Adipose tissue (tissue), 3 donors: ENCODE data around the gene EARS2. TPM values are rescaled to one million over a fixed set of nuclear protein-coding genes. Genes with fewer than 3 reads are reported as not detected.

ENCODE experiments used
- H3K27ac ChIP-seq: one replicate; pipeline ENCODE4 v1.5.1; 2013; ENCODE audit warnings: low read depth, low read length
- WGBS, 3 donors: extraction: QIAGEN DNeasy Blood & Tissue Kit; methylation state at CpG; one replicate each; pipeline ENCODE4 v1.1.7; 2013; 5-methylcytosine and 5-hydroxymethylcytosine counted together
- polyA plus RNA-seq, 3 donors: library from polyadenylated mRNA; stranded (reverse); fragments of 200-250 nt; gene quantifications; one replicate each; pipeline ENCODE4 v1.2.3, GENCODE V29; 2013
- donor health status: healthy with polysubstance abuse.
- donor health status: Bipolar disorder and iron deficiency.
- donor health status: healthy.

EARS2 gene
- polyA plus RNA-seq, 3 donors: 7.0 to 11.6 (median 9.0) TPM

DNA sequence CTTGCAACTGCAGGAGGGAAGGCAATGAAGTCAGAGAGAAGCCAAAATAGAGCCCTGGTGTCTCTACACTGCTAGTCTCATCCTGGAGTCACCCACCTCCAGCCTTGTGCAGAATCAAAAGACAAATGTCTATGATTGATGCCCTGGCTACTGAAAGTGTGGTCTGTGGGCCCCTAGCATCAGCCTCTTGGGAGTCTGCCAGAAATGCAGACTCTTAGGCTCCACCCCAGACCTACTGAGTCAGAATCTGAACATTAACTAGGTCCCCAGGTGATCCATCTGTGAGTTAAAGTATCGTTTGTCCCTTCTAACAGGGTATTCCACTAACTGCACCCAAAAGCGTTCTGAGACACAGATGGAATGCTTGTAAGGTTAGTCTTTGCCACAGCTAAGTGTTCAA, 21.2 kb downstream of the EARS2 start:
- WGBS, 3 donors: 64 to 90% (median 87%) methylated on average over 2 of the region's 2 CpGs
- H3K27ac ChIP-seq: no peak overlapping the region

DNA sequence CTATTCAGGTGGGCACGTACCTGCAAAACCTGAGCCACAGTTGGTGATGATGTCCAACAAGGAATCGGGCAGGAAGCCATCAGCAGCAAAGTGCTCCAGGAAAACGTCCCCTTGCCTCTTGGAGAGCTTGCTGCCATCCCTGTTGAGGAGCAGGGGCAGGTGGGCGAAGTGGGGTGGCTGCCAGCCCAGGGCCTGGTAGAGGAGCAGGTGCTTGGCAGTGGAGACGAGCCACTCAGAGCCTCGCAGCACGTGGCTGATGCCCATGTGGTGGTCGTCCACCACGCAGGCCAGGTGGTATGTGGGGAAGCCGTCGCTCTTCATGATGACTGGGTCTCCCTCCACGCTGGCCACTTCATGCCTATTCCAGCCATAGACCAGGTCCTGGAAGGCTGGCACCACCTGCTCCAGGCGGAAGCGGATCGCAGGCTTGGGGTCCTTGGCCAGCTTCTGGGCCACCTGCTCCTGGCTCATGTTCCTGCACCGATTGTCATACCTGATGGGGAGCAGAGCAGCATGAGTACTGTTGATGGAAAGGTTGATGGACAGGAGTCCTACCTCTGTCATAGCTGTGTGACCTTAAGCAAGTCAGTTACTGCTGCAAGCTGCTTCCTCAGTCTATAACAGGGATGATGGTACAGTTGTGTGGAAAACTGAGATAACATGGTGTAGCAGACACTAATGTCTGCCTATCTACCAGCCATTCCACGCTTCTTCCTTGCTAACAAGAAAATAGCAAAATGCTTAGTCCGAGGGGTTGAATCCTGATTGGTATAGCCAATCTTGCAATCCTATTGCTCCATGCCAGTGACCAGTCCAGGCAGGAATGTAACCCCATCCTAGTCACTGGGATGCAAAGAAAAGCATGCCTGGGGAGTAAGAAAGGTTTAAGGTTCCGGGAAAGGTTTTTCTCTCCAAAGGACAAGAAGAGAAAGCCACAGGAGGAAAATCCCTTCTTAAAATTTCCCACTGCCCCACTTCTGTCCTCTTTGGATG, 22.0 kb downstream of the EARS2 start:
- no peak overlapping the region for H3K27ac ChIP-seq
- WGBS, 3 donors: 95 to 96% (median 96%) methylated on average over 19 of the region's 19 CpGs

DNA sequence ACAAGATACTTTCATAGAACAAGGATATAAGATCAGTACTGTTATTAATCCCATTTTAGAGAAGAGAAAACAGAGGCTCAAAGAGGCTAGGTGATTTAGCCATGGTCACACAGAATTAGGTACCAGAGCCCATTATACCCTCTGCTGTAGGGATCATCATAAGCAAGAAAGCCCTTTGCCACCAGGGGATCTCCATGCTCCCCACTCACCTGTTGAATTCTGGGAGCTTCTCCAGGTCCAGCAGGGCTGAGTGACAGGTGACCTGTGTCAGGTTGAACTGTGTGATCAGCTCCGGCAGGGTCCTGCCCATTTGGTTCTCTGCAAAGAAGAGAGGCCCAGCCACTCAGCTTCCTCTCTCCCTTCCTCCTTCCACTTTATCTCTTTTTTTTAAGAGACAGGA, 24.7 kb downstream of the EARS2 start:
- WGBS, 3 donors: 88 to 92% (median 91%) methylated on average over 1 of the region's 1 CpG
- H3K27ac ChIP-seq: no peak overlapping the region

DNA sequence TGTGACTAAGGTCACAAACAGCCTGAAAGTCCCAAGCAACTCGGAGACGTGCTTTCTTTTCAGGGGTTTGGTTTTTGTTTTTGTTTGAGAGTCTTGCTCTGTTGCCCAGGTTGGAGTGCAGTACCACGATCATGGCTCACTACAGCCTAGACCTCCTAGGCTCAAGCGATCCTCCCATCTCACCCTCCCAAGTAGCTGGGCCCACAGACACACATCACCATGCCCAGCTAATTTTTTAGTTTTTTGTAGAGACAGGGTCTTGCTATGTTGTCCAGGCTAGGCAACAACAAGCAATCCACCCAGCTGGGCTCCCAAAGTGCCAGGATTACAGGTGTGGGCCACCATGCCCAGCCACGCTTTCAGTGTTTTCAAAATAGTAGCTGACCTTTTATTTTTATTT, 27.1 kb downstream of the EARS2 start:
- 90 to 96% (median 94%) methylated on average over 5 of the region's 5 CpGs for WGBS, 3 donors
- no peak overlapping the region for H3K27ac ChIP-seq

DNA sequence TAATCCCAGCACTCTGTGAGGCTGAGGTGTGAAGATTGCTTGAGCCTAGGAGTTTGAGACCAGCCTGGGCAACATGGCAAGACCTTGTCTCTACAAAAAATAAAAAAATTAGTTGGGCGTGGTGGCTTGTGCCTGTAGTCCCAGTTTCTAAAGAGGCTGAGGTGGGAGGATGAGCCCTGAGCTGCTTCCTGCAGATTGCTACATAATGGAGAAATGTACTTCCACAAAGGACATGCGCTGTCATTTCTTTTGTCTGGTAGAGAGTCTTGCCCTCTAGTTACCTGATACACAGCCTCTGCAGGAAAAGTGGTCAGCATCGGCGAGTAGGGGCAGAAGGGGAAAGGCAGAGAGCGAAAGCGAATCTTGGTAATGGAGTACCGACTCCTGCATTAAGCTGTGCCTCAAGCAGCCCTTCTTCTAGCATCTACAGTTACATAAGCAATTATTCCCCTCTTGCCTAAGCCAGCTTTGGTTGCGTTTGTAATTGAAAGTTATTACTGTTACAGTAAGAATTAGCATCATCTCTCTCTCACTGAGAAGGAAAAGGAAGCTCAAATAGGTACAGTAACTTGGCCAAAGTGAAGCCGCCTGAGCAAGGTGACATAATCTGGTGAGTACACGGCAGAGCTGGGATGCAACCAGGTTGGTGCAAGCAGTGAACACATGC, 28.4 kb downstream of the EARS2 start:
- H3K27ac ChIP-seq: no peak overlapping the region

DNA sequence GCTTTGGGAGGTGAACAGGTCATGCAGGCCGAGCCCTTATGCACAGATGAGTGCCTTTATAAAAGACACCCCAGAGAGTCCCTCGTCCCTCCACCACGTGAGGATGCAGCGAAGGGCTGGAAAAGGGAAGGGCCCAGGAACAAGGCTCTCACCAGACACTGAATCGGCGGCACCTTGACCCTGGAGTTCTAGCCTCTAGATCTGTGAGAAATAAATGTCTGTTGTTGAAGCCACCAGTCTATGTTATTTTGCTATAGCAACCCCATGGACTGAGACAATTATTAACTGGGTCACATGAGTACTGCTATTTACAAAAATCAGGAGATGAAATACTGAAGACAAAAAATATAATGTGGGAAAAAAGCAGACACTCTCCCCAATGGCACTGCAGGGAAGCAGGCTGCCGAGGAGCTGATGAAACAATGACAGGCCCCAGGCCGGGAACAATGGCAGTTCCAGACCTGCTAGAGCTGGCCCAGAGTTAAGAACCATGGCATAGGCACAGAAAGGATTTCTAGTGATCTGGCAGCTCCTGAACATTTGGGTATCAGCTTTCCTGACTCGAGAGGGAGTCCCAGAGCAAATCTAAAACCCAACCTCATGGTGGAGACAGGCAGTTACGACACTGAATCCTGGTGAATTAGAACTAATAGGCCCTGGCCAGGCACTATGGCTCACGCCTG, 29.0 kb downstream of the EARS2 start:
- H3K27ac ChIP-seq: no peak overlapping the region
- 40 to 90% (median 88%) methylated on average over 11 of the region's 11 CpGs for WGBS, 3 donors

More for the DNA sequence above, 28.4 kb downstream of the EARS2 start:
- 72 to 87% (median 82%) methylated on average over 10 of the region's 10 CpGs for WGBS, 3 donors

DNA sequence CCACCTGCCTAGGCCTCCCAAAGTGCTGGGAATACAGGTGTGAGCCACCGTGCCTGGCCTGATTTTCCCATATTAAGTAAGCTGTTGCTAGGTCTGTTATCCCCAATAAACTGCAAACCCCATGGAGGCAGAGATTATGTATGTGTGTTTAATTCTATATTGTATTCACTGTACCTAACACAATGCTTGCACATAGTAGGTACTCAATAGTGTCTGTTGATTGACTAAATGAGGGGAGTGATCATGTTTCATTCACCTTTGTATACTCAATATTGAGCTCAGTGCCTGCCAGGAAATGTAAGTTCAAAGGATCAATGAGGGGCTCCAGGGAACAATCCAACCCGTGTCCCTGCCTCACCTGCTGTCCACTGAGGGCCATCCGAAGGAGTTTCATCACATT, 32.3 kb downstream of the EARS2 start:
- WGBS, 3 donors: 89 to 94% (median 92%) methylated on average over 3 of the region's 3 CpGs
- H3K27ac ChIP-seq: no peak overlapping the region

DNA sequence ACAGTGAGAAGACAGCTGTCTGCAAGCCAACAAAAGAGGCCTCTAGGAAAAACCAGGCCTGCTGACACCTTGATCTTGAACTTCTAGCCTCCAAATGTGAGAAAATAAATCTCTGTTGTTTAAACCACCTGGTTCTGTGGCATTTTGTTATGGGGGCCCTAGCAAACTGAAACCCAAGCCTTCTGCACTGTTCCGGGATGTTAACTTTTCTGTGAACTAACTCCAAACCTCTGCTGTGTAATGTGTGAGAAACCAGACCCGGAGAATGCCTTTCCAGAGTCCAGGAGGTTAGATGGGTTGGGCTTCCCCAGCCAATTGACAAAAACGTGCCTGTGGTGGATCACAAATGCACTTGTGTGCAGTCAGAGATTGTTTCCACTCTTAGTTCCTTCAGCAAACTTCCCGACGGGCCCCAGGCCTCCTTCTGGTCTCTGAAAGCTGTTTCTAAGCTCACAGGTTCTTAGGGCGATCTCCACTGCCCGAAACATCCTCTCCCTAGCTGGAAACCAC, 33.2 kb downstream of the EARS2 start:
- WGBS, 3 donors: 69 to 87% (median 86%) methylated on average over 7 of the region's 7 CpGs

DNA sequence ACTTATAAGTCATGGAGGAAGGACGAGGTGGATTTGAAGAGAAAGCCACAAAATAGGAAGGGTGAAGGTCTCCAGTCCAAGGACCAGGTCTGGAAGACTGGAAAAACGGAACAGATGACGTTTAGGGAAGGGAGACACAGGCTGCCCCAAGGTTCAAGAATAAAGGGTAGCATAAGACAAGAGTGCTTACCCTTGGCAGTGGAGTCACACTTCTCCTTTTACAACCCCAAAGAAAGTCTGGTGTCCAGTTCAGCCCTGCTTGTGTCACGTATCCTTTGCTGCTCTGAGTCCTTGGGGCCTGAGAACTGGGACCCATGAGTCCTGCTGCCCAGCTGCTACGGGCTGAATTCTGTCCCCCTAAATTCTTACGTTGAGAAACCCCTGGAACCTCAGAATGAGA, 33.8 kb downstream of the EARS2 start:
- H3K27ac ChIP-seq: no peak overlapping the region
- WGBS, 3 donors: 89 to 94% (median 90%) methylated on average over 6 of the region's 6 CpGs

More for the DNA sequence above, 33.2 kb downstream of the EARS2 start:
- H3K27ac ChIP-seq: no peak overlapping the region

DNA sequence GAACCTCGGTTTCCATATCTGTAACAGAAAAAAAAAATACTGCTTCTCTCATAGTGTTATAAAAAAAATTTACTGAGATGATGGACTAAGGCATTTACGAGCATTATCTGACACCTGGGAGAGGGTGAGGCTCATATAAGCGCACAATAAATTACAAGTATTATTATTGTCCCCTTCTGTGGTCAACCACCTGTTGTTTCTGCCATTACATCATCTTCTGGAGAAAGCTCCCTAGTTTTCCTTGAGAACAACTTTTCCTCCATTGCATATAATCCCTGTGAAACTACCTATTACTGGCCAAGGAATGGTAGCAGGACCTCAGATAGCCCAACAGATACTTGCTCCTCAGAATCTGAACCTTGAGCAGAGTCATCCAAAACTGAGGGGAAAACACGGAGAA, 35.2 kb downstream of the EARS2 start:
- no peak overlapping the region for H3K27ac ChIP-seq
- WGBS, 3 donors: 95 to 97% (median 96%) methylated on average over 4 of the region's 4 CpGs

DNA sequence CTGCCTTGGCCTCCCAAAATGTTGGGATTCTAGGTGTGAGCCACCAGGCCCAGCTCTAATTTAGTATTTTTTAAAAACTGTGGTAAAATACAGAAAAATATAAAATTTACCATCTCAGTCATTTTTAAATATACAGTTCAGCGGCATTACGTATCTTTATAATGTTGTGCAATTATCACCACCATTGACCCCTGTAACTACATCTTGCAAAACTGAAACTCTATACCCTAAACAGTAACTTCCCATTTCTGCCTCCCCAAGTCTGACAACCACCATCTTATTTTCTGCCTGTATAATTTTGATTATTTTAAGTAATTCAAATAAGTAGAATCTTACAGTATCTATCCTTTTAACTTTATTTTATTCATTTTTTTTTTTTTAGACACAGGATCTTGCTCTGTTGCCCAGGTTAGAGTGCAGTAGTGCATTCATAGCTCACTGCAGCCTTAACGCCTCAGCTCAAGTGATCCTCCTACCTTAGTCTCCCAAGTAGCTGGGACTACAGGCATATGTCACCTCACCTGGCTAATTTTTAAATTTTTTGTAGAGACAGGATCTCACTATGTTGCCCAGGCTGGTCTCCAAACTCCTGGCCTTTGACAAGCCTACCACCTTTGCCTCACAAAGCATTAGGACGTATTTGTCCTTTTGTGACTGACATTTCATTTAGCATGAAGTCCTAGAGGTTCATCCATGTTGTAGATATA, 36.0 kb downstream of the EARS2 start:
- no peak overlapping the region for H3K27ac ChIP-seq
- 61 to 71% (median 68%) methylated on average over 4 of the region's 4 CpGs for WGBS, 3 donors

DNA sequence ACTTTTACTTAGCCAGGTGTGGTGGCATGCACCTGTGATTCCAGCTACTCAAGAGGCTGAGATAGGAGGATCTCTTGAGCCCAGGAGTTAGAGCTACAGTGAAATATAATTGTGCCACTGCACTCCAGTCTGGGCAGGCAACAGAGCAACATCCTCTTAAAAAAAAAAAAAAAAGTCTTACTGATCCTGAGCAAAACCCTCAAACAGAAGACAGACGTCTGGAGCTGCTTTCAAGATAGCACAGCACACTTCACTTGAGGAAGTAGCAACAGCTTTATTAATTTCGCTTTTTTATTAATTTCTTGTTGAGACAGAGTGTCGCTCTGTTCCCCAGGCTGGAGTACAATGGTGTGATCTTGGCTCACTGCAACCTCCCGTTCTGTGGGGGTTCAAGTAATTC, 36.6 kb downstream of the EARS2 start:
- 67 to 87% (median 80%) methylated on average over 4 of the region's 4 CpGs for WGBS, 3 donors
- no peak overlapping the region for H3K27ac ChIP-seq

DNA sequence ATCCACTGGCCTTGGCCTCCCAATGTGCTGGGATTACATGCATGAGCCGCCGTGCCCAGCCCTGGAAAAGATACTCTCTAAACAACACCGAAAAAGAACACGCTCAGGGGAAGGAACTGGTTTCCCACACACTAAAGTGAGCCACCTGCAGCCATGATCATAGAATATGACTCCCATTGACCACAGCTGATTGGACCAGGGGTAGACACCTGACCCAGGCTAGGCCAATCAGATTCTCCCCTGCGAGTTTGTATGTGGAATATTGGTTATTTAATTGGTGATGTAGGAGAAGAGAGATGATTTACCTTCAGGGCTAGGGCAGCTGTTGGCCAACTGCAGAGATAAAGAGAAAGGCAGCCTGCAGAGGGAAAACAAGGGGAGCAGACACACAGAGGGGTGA, 37.9 kb downstream of the EARS2 start:
- WGBS, 3 donors: 91 to 95% (median 93%) methylated on average over 5 of the region's 5 CpGs
- no peak overlapping the region for H3K27ac ChIP-seq

DNA sequence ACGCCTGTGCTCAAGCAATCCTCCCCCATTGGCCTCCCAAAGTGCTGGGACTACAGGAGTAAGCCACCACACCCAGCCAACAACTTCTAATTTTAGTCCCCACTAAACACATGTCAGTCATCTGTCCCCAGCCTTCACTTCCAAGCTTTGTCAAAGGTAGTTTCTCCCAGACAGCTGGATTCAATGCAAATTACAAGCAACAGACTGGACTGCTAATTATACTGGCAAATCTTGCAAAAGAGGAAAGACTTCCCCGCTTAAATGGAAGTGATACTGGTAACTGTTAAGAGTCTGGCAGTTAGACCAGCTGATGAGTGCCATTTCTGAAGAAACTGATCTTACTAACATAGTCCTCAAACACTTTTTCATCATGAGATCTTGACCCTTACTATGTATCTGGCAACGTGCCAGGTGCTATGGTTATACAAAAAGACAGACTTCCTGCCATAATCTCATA, 38.7 kb downstream of the EARS2 start:
- no peak overlapping the region for H3K27ac ChIP-seq
- 42 to 78% (median 43%) methylated on average over 3 of the region's 3 CpGs for WGBS, 3 donors

DNA sequence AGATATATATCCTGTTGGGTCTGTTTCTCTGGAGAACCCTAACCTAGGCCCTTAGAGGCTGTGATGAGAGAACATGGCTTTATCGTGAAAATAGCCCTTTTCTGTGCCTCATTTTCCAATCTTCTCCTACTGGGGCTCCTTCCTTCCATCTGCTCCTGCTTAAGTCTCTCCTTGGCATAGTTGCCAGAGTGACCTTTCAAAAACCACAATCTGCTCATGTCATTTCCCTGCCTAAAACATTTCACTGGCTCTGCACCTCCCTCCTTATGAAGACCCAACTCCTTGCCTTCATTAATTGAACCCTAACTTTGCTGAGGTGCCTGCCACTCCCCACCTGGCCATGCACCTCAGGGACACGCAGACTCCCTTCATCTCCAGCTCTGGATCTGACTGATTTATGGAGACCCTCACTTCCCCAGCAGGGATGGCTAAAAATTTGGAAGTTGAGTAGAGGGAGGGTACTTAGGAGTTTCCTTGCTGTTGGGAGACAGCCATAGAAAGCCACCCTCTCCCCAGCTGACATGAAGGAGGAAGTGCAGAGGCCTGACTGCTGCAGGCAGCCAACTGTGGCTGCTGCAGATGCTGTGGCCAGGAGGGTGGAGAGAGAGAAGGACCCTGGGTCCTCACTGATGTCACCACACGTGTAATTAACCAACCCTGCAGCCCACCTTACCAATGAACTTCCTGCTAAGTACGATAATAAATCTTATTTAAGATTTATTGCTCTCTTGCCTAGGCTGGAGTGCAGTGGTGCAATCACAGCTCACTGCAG, 40.6 kb downstream of the EARS2 start:
- 65 to 82% (median 74%) methylated on average over 4 of the region's 4 CpGs for WGBS, 3 donors
- no peak overlapping the region for H3K27ac ChIP-seq

DNA sequence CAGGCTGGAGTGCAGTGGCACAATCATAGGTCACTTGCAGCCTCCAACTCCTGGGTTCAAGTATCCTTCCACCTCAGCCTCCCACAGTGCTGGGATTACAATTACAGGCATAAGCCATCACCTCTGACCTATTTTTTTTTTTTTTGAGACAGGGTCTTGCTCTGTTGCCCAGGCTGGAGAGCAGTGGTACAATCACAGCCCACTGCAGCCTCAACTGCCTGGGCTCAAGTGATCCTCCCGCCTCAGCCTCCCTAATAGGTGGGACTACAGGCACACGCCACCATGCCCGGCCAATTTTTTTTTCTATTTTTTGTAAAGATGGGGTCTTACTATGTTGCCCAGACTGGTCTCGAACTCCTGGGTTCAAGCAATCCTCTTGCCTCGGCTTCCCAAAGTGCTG, 41.3 kb downstream of the EARS2 start:
- H3K27ac ChIP-seq: no peak overlapping the region
- WGBS, 3 donors: 97 to 98% (median 97%) methylated on average over 5 of the region's 5 CpGs

DNA sequence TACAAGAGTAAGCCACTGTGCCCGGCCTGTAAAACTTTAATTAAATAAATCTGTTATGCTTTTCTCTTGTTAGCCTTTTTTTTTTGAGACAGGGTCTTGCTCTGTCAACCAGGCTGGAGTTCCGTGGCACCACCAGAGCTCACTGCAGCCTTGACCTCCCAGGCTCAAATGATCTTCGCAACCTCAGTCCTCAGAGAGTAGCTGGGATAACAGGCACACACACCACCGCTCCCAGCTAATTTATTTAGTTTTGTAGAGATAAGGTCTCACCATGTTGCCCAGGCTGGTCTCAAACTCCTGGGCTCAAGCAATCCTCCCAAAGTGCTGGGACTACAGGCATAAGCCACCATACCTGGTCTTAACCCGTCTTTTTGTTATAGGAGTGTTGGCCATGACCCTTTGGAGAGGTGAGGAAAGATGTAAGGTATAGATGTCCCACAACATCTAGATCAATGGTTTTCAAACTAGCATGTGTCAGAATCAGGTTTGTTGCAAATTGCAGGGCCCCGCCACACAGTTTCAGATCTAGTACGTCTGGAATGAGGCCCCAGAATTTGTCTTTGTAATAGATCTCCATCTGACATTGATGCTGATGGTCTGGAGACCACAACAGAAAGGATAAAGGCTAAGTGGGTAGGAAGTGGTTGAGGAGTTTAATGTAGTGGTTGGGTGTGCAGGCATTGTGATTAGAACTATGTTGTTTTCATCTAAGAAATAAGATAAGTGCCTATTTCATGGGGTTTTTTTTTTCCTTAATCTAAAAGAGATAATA, 42.6 kb downstream of the EARS2 start:
- no peak overlapping the region for H3K27ac ChIP-seq
- 76 to 88% (median 84%) methylated on average over 7 of the region's 7 CpGs for WGBS, 3 donors
